GM19023 (cell line): ENCODE results near the gene PIP5K1C.

Experiments used
- ATAC-seq: cut with Tn5 transposase; IDR thresholded peaks from one replicate; pipeline ENCODE4 v1.9.1; 2021; ENCODE audit warnings: mild to moderate bottlenecking, moderate library complexity; ENCODE audit not compliant: unreplicated experiment

PIP5K1C gene, protein sequence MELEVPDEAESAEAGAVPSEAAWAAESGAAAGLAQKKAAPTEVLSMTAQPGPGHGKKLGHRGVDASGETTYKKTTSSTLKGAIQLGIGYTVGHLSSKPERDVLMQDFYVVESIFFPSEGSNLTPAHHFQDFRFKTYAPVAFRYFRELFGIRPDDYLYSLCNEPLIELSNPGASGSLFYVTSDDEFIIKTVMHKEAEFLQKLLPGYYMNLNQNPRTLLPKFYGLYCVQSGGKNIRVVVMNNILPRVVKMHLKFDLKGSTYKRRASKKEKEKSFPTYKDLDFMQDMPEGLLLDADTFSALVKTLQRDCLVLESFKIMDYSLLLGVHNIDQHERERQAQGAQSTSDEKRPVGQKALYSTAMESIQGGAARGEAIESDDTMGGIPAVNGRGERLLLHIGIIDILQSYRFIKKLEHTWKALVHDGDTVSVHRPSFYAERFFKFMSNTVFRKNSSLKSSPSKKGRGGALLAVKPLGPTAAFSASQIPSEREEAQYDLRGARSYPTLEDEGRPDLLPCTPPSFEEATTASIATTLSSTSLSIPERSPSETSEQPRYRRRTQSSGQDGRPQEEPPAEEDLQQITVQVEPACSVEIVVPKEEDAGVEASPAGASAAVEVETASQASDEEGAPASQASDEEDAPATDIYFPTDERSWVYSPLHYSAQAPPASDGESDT

DNA sequence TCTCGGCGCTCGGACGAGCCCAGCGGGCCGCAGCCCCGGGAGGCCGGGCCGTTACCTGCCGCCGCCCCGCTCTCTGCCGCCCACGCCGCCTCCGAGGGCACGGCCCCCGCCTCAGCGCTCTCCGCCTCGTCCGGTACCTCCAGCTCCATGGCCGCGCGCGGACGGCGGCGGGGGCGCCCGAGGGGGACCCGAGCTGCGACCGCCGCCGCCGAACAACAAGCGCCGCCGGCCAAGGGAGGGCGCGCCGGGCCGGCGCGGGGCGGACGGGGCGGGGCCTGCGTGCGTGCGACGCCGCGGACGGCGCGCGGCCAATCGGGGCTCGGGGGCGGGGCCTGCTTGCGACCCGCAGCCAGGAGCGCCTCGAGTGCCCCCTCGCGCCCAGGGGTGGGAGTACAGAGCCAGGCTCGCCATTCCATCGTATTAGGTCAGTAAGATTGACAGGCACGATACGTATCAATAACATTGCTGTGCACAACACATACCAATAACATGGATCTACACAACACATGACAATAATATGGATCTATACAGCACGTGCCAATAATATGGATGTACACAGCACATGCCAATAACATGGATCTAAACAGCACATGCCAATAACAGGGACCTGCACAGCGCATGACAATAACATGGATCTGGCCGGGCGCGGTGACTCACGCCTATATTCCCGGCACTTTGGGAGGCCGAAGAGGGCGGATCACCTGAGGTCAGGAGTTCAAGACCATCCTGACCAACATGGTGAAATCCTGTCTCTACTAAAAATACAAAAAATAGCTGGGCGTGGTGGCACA, at the start of gene PIP5K1C:
Gene PIP5K1C, minus strand, starts transcription at position 227 of the 791 bp plus-strand sequence. Its CDS starts 78 bp downstream, at position 149.
- ATAC-seq = peak; percentile 78

DNA sequence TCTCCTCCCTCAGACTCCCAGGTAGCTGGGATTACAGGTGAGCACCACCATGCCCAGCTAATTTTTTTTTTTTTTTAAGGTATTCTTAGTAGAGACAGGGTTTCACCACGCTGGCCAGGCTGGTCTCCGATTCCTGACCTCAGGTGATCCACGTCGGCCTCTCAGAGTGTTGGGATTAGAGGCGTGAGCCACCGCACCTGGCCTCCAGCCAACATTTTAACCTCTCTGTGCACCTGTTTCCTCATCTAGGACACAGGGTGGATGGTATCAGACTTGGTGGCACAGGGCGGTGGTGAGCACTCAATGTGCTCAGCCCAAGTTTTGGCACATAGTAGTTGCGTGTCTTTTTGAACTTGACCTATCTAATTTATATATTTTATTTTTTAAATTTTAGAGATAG, 48.7 kb upstream of the PIP5K1C start:
- no peak for ATAC-seq

GRCh38 chr19:3746371-3747056, 46.2 kb upstream of the PIP5K1C start:
- ATAC-seq = no peak

- no peak for ATAC-seq
Observed at GRCh38 chr19:3745363-3746045, 45.2 kb upstream of the PIP5K1C start.

- no peak for ATAC-seq
Observed at GRCh38 chr19:3743486-3743885, 43.2 kb upstream of the PIP5K1C start.

- ATAC-seq = no peak
Observed at GRCh38 chr19:3740431-3740830, 40.2 kb upstream of the PIP5K1C start.

DNA sequence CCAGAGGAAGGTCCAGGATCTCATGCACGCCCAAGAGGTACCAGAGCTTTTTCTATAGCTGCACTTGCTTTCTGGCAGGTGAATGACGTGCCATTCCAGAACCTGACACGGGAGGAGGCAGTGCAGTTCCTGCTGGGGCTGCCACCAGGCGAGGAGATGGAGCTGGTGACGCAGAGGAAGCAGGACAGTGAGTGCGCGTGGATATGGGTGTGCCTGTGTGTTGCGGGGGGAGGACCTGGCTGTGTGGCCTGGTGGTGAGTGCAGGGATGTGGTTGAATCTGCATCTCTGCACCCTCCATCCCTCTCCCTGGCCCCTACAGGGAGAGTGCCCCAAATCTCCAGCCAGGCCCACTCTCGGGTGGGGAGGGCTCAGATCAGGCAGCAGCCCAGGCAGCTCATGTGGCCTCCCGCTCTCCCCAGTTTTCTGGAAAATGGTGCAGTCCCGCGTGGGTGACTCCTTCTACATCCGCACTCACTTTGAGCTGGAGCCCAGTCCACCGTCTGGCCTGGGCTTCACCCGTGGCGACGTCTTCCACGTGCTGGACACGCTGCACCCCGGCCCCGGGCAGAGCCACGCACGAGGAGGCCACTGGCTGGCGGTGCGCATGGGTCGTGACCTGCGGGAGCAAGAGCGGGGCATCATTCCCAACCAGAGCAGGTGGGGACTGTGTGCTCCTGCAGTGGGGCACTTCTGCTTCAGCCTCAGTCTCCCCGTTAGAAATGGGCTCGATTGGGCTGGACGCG, 38.4 kb upstream of the PIP5K1C start:
- ATAC-seq = no peak

DNA sequence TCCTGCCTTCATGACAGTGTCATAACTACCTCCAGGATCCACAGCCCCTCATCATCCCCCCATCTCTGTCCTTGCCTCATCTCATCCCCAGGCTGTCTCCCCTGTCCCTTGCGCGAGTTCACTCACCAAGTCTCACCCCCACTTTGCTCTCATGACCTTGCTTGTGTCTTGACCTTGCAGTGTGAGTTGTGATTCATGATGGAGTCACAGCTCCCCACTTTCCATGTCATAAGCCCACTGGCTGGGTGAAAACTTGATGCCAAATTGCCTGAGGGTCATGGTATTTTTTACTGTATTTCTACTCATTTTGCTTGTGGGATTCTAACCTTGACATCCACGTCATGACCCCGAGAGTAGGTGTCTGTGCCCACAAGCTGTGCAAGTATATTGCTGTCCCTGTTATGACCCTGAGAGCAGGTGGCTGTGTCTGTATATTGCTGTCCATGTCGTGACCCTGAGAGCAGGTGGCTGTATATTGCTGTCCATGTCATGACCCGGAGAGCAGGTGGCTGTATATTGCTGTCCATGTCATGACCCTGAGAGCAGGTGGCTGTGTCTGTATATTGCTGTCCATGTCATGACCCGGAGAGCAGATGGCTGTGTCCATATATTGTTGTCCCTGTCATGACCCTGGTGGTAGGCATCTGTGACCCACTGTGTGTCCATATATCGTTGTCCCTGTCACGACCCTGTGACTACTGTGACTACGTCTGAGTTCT, 37.4 kb upstream of the PIP5K1C start:
- ATAC-seq = no peak

DNA sequence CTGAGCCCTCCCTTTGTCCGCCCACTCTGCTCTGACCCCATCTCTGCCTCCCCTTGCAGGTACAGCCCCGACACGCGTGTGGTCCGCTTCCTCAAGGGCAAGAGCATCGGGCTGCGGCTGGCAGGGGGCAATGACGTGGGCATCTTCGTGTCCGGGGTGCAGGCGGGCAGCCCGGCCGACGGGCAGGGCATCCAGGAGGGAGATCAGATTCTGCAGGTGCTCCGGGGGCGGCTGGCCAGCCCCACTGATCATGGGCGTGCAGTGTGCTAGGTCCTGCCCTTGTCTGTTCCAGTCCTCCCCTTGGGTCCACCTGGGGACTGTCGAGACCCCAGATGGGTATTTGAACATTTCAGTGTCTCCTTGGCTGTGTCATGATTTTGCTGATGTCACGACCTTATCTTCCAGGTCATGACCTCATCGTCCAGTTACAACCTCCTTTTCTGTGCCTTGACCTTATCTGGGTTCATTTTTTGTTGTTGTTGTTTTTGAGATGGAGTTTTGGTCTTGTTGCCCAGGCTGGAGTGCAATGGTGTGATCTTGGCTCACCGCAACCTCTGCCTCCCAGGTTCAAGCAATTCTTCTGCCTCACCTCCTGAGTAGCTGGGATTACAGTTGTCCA, 35.9 kb upstream of the PIP5K1C start:
- ATAC-seq = no peak

DNA sequence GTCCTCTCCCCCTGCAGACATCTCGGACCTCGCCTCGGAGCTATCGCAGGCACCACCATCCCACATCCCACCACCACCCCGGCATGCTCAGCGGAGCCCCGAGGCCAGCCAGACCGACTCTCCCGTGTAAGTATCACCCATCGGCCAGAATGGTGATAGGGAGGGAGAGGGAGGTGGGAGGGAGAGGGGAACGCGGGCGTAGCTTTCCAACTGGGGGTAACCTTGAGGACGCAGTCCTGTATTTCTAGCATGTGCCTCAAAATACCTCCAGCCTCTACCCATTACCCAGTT, 34.0 kb upstream of the PIP5K1C start:
- ATAC-seq = no peak

- ATAC-seq = no peak
Observed at GRCh38 chr19:3733549-3734309, 33.5 kb upstream of the PIP5K1C start.

DNA sequence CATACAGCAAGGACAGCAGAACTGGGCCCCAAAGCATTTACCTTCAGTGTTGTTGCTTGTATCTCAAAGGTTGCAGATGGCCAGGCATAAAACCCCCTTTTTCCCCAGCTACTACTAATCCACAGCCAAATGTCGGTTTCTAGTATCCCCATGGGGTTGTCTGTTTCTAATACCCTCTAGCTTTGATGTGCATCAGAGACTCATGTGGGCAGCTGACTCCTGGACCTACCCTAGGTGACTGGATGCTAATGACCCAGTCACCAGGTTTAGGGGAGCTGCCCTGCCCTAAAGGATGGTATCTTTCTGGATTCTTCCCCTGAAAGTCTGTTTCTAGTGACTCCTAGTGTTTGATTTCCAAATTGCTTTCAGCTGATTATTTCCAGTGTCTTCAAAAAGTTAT, 31.8 kb upstream of the PIP5K1C start:
- ATAC-seq = no peak

- no peak for ATAC-seq
Observed at GRCh38 chr19:3730457-3730958, 30.2 kb upstream of the PIP5K1C start.

- no peak for ATAC-seq
Observed at GRCh38 chr19:3725640-3726310, 25.5 kb upstream of the PIP5K1C start.

GRCh38 chr19:3725121-3725520, 24.9 kb upstream of the PIP5K1C start:
- no peak for ATAC-seq

GRCh38 chr19:3723883-3724282, 23.6 kb upstream of the PIP5K1C start:
- ATAC-seq = no peak

DNA sequence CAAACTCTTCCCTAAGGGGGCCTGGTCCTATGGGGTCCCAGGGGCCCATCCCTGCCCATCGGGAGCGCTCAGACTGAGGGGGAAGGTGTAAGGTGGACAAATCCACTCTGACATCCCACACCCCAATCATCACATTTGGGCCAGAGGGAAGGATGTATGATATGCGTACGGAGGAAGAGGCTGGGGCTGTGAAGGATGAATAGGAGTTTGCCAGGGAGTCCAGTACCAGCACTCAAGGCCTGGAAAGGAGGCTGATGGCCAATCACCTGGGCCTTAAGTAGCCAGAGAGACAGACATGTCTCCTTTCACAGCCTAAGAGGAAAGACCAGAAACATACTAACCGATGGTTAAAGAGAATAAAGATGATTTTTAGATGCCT, 22.8 kb upstream of the PIP5K1C start:
- no peak for ATAC-seq
